KMS-11 (cell line): ENCODE measurements around the gene SMIM41.

Experiments used
- H2AFZ ChIP-seq: fragments of 200-600 bp; sonication (generic); 2 replicates; pipeline ENCODE4 v1.6.1; 2016; ENCODE audit warnings: antibody characterized with exemption, mixed run types, low read depth
- H3K27ac ChIP-seq: fragments of 200-600 bp; sonication (generic); 2 replicates; pipeline ENCODE4 v1.6.1; 2016; ENCODE audit warnings: mild to moderate bottlenecking, mixed run types
- H3K27me3 ChIP-seq: fragments of 200-600 bp; sonication (generic); 2 replicates; pipeline ENCODE4 v1.6.1; 2017; ENCODE audit warnings: mild to moderate bottlenecking, low read depth, mixed run types, moderate library complexity; ENCODE audit not compliant: insufficient read depth
- H3K36me3 ChIP-seq: fragments of 200-600 bp; sonication (generic); 2 replicates; pipeline ENCODE4 v1.6.1; 2017; ENCODE audit warnings: mild to moderate bottlenecking, mixed run types; ENCODE audit not compliant: insufficient read depth
- H3K4me1 ChIP-seq: fragments of 200-600 bp; sonication (generic); 2 replicates; pipeline ENCODE4 v1.6.1; 2016; ENCODE audit warnings: mild to moderate bottlenecking, low read depth, mixed run types; ENCODE audit not compliant: poor library complexity, severe bottlenecking
- H3K4me2 ChIP-seq: fragments of 200-600 bp; sonication (generic); 2 replicates; pipeline ENCODE4 v1.7.0; 2016; ENCODE audit warnings: mild to moderate bottlenecking, mixed run types
- H3K4me3 ChIP-seq: fragments of 200-600 bp; sonication (generic); IDR thresholded peaks from 2 replicates; pipeline ENCODE4 v1.6.1; 2017; ENCODE audit warnings: low read depth, low read length, mixed read lengths; ENCODE audit not compliant: insufficient read depth
- H3K79me2 ChIP-seq: fragments of 200-600 bp; sonication (generic); 2 replicates; pipeline ENCODE4 v1.6.1; 2016; ENCODE audit warnings: low read depth, mixed run types; ENCODE audit not compliant: insufficient read depth
- H3K9ac ChIP-seq: fragments of 200-600 bp; sonication (generic); 2 replicates; pipeline ENCODE4 v1.6.1; 2016; ENCODE audit warnings: mild to moderate bottlenecking, mixed run types
- H4K20me1 ChIP-seq: fragments of 200-600 bp; sonication (generic); 2 replicates; pipeline ENCODE4 v1.6.1; 2016; ENCODE audit warnings: mild to moderate bottlenecking, mixed run types; ENCODE audit not compliant: insufficient read depth
- TF ChIP-seq, protein P1 (sequence below): fragments of 200-600 bp; sonication (generic); conservative IDR thresholded peaks from 2 replicates; pipeline ENCODE4 v1.6.1; 2017; ENCODE audit warnings: low read depth, mild to moderate bottlenecking, antibody characterized with exemption, low read length, moderate library complexity, mixed read lengths

The SMIM41 gene

DNA sequence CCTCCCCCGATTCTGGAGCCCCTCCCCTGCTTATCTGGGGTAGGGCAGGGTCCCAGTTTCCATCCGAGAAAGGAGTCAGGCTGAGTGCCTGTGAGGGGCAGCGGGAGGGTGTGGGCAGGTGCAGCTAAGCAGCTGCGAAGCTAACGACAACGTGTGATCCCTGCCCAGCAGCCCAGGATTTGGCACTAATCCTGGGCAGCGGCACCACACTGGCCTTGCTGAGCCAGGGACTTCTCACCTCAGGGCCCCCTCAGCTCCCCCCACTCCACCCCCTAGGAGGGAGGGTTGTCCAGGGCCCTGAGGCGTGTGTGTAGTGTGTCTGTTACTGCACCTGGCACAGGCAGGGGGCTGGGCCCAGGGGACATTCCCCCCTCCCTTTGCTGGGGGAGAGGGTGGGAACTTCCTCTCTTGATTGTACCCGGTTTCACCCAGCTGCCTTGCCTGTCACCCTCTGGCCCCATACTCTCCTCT is 1.8 kb downstream of the SMIM41 start:
- H3K9ac ChIP-seq: no peak overlapping the region
- no peaks in the 10 kb centered on the region for H3K36me3 ChIP-seq
- no peaks in the 10 kb centered on the region for H3K27me3 ChIP-seq
- H3K27ac ChIP-seq: no peak overlapping the region
- no peak overlapping the region for H3K4me3 ChIP-seq
- H3K4me1 ChIP-seq: peaks cover 31% of the 10 kb centered on the region
- TF ChIP-seq, protein P1, sequence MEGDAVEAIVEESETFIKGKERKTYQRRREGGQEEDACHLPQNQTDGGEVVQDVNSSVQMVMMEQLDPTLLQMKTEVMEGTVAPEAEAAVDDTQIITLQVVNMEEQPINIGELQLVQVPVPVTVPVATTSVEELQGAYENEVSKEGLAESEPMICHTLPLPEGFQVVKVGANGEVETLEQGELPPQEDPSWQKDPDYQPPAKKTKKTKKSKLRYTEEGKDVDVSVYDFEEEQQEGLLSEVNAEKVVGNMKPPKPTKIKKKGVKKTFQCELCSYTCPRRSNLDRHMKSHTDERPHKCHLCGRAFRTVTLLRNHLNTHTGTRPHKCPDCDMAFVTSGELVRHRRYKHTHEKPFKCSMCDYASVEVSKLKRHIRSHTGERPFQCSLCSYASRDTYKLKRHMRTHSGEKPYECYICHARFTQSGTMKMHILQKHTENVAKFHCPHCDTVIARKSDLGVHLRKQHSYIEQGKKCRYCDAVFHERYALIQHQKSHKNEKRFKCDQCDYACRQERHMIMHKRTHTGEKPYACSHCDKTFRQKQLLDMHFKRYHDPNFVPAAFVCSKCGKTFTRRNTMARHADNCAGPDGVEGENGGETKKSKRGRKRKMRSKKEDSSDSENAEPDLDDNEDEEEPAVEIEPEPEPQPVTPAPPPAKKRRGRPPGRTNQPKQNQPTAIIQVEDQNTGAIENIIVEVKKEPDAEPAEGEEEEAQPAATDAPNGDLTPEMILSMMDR: no peak
- no peaks in the 10 kb centered on the region for H3K79me2 ChIP-seq
- no peak overlapping the region; the same call in 1 of the 2 replicates for H3K4me2 ChIP-seq
- no peaks in the 10 kb centered on the region for H4K20me1 ChIP-seq
- H2AFZ ChIP-seq: no peak overlapping the region

DNA sequence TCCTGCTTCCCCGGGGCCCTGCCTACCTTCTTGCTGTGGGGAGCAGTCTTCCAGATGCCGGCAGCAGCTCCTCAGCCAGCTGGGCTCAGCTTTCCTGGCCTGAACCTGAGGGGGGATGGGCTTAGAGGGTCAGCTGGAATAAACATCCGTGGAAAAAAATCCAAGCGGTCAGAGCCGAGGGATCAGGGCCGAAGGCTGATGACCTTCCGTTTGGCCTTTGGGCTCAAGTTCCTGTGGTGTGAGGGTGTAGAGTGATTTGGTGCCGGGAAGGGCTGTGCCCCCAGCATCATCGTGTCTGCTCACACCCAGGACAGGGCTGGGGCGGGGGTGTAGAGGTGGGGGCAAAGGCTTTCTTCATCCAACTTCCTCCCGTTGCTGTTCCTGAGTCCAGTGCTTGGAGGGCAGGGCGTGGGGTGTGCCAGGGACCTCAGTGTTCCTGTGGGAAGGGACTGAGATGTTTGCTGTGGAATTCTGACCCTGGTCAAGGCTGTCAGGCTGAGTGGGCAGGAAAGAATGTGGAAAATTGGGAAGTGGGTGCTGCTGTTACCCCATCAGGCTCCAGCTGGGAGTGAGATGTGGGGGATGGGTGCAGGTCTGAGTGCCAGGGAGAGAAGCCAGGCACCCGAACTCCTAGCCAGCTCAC is 2.6 kb downstream of the SMIM41 start:
- no peaks in the 10 kb centered on the region for H4K20me1 ChIP-seq
- no peak overlapping the region for H2AFZ ChIP-seq
- no peaks in the 10 kb centered on the region for H3K27me3 ChIP-seq
- H3K9ac ChIP-seq: no peak overlapping the region
- peaks cover 31% of the 10 kb centered on the region for H3K4me1 ChIP-seq
- no peak overlapping the region for H3K4me3 ChIP-seq
- no peaks in the 10 kb centered on the region for H3K36me3 ChIP-seq
- no peaks in the 10 kb centered on the region for H3K79me2 ChIP-seq
- H3K27ac ChIP-seq: no peak overlapping the region
- TF ChIP-seq, protein P1: no peak
- no peak overlapping the region for H3K4me2 ChIP-seq

DNA sequence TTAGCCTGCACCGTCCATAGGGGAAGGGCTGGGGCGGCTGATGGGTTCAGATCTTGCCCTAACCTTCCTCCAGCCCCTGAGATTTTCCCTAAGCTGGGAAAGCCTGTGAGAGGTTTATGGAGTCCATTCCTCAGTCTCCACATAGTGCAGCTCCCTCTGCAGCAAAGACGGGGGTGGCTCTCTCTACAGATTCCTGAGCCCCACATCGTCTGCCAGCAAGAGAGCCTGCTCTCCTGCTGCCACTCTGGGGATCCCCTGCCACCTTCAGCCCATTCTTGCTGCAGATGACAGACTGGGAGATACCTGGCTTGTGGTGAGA is 3.1 kb downstream of the SMIM41 start:
- H3K4me1 ChIP-seq: peaks cover 31% of the 10 kb centered on the region
- H3K4me2 ChIP-seq: peak overlapping the region; percentile 6; the same call in 1 of the 2 replicates

DNA sequence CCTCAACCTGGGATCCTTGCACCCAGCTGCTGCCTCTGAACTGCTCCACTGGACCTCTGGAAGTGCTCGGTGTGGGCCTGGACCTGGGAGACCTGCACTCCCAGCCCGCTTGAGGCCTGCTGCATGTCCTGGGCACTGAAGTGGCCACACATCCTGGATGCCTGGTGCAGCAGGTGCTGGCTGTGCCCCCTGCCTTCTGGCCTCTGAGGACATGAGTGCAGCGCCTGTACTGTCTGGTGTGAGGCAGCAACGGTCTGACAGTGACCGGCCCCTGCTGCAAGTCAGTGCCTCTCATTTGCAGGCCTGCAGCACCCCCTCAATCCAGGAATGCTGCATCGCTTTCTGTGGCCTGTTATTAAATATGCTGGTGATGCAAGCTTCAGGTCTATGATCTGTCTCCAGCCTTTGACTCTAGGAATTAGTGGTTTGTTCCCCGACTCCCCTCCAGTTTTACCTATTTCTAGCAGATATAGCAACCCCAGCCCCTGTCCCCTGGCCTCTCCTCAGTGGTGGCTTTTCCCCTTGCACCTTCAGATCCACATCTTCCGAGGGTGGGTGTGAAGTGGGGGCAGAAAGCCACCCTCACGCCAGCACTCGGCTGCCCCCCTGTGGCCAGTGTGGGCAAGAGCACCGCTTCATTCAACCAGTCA is 3.6 kb downstream of the SMIM41 start:
- H3K9ac ChIP-seq: no peak overlapping the region
- H4K20me1 ChIP-seq: no peaks in the 10 kb centered on the region
- H3K4me1 ChIP-seq: peaks cover 31% of the 10 kb centered on the region
- TF ChIP-seq, protein P1: peak; percentile 99
- no peaks in the 10 kb centered on the region for H3K27me3 ChIP-seq
- no peak overlapping the region for H3K27ac ChIP-seq
- no peaks in the 10 kb centered on the region for H3K36me3 ChIP-seq
- peak overlapping the region; percentile 6; the same call in 1 of the 2 replicates for H3K4me2 ChIP-seq
- no peak overlapping the region for H2AFZ ChIP-seq
- no peaks in the 10 kb centered on the region for H3K79me2 ChIP-seq
- H3K4me3 ChIP-seq: no peak overlapping the region

More for the DNA sequence above, 3.1 kb downstream of the SMIM41 start:
- Histone ChIP-seq H3K9ac (no peak overlapping the region), H3K4me3 (no peak overlapping the region), H2AFZ (no peak overlapping the region), H4K20me1 (no peaks in the 10 kb centered on the region), H3K79me2 (no peaks in the 10 kb centered on the region), H3K27ac (no peak overlapping the region), H3K27me3 (no peaks in the 10 kb centered on the region), H3K36me3 (no peaks in the 10 kb centered on the region)
- TF ChIP-seq, protein P1: no peak
